HG03432 (cell line): ENCODE measurements around the gene FADS1.

Source experiments
- ATAC-seq: cut with Tn5 transposase; IDR thresholded peaks from one replicate; pipeline ENCODE4 v1.9.1; 2021; ENCODE audit warnings: mild to moderate bottlenecking, moderate library complexity; ENCODE audit not compliant: unreplicated experiment

Gene FADS1

DNA sequence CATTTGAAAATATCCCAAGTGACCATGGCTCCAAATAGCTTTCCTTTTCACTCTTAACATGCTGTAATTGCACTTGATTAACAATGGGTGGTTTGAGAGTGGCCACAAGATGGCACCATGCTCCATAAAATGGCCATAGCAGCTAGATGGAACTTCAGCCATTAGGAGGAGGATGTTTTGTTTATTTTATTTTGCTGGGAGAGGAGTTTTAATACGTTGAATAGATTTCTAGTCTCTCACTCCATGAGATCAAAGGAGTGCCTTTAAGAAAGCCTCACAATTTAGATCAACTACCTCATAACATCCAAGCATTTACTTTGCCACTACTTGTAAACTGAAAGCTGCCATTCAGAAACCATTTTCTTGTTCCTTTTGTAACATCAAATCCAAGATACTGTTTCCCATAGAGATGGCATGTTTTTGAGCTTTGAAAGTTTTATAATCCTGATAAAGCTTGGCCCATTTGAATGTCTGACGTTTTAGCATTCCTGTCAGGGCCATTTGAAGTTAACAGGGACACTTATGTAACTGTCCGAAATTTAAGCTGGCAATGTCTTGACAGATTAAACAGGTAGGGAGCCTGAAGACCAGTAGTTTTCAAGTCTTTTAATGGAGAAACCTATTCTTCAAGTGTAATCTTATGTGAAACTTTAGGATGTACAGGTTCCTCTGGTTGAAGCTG is 19.4 kb downstream of the FADS1 start:
- no peak for ATAC-seq

DNA sequence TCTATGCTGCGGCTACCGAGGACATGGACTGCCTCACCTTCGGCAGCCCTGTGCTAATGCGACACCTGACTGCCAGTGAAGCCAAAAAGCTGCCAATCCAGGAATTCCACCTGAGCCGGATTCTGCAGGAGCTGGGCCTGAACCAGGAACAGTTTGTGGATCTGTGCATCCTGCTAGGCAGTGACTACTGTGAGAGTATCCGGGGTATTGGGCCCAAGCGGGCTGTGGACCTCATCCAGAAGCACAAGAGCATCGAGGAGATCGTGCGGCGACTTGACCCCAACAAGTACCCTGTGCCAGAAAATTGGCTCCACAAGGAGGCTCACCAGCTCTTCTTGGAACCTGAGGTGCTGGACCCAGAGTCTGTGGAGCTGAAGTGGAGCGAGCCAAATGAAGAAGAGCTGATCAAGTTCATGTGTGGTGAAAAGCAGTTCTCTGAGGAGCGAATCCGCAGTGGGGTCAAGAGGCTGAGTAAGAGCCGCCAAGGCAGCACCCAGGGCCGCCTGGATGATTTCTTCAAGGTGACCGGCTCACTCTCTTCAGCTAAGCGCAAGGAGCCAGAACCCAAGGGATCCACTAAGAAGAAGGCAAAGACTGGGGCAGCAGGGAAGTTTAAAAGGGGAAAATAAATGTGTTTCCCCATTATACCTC is 20.8 kb downstream of the FADS1 start:
- no peak for ATAC-seq

DNA sequence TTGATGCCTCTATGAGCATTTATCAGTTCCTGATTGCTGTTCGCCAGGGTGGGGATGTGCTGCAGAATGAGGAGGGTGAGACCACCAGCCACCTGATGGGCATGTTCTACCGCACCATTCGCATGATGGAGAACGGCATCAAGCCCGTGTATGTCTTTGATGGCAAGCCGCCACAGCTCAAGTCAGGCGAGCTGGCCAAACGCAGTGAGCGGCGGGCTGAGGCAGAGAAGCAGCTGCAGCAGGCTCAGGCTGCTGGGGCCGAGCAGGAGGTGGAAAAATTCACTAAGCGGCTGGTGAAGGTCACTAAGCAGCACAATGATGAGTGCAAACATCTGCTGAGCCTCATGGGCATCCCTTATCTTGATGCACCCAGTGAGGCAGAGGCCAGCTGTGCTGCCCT is 21.3 kb downstream of the FADS1 start:
- ATAC-seq: no peak

DNA sequence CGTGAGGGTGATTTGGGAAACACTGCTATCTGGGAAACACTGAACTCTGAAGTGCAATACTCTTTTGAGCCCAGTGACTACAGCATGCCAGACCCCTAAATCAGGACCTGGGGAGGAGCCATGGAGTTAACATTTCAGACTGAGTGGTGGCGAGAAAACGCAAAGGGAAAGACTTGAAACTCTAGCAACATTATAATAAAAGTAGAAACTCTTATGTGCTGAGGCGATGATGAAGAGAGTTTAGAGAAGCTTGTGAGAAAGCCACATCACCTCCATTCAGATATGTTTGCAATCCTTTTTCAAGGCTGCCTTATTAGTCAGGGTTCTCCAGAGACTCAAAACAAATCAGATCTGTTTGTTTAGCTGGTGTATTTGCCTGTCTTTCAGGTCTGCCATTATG is 22.2 kb downstream of the FADS1 start:
- ATAC-seq: no peak

DNA sequence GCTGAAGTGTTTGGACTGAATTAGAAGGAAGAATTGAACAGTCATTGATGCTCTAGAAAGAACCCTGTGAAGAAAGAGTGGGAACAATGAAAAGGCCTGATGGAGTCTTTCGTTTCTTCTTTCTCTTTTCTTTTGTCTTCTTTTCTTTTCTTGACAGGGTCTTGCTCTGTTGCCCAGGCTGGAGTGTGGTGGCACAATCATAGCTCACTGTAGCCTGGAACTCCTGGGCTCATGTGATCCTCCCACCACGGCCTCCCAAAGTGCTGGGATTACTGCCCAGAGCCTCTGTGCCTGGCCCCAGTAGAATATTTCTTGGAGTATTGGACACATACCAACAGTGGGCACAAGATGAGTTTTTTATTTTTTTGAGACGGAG is 23.0 kb downstream of the FADS1 start:
- ATAC-seq: no peak

DNA sequence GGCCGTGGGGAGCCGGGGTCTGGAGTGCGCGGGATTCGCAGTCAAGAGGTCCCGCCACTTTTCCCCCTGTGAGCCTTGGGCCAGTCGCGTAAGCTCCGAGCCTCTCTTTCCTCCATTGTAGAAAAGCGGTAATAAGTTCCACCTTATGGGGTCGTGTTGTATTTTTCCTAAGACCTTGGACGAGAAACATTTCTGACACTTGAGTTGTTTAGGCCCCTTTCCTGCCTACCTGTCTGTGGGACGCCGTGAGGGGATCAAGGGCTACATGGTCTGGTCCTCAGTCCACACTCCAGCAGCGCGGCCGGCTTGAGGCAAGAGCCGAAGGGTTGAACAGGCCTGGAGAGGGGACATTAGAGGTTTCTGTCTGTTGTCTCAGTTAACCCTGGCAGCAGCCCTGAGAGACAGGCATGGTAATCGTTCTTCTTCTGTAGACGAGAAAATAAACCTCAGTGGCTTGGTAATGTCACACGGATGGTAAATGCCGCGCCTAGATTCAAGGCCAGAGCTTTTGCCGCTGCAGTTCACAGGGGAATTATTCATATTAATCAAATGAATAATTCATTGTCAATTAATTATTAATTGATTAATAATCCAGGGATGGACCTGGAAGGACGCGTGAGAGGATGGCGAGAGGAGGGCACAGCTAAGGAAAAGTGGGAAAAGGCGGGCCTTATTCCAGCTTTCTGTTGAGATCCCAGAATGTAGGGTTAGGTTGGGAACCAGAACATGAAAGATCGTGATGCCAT is 23.5 kb downstream of the FADS1 start:
- no peak for ATAC-seq

DNA sequence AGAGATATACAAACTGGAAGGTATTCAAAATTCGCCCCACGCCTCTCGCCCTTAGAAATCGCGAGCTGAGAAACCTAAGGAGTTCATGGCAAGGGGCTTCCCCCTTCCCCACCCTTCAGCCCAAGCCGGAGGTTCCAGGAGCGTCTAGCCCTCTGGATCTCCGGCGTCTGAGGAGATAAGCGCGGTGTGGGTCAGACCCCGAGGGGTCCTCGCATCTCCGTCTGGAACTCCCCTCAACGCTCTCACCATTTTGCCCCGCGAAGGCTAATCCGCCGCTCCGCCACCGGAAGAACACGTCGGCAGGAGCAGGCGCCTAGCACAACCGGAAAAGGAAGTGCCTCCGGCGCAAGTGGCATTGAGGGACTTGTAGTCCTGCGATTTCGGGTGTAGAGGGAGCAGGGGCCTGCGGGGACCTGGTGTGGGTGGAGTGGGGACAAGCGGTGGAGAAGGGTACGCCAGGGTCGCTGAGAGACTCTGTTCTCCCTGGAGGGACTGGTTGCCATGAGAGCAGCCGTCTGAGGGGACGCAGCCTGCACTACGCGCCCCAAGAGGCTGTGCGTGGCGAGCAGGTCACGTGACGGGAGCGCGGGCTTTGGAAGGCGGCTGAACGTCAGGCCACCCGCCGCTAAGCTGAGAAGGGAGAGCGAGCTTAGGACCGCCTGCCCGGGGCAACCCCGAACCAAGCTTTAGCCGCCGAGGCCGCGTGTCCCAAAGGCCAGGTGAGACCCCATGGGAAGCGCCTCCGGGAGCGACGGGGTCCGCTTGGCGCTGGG is 24.3 kb downstream of the FADS1 start, which contains the start of the genes FEN1 and TMEM258:
Gene FEN1 (plus strand): TSS at position 602 of the 773 bp plus-strand sequence. CDS start 2,451 bp downstream, outside the sequence.
Gene TMEM258 (minus strand): TSS at position 290 of the 773 bp plus-strand sequence. CDS start 41 bp downstream, at position 249.
- peak; percentile 88 for ATAC-seq

DNA sequence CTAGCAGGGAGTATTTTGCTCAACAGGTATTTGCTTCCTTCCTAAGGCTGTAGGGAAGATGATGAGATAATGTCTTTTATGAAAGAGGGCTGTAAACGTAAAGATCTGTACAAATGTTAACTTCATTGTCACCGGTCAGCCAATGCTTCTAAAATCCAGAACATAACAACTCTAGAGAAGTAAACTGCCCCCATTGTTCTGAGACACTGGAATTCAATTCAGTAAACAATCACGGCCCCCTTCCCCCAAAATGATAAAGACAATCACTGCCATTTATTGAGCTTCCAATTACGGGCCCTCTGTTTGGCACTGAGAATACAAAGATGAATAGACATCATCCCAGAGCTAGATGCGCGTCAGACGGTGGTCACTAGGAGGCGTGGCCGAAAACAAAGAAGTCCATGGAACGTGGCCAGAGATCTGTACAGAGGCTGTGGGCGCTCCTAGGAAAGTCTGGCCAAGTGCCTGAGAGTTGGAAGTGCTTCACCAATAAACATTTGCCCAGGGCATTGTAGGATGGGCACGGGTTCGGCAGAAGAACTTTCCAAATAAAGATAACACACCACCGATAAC is 25.0 kb downstream of the FADS1 start:
- ATAC-seq: peak; percentile 35

DNA sequence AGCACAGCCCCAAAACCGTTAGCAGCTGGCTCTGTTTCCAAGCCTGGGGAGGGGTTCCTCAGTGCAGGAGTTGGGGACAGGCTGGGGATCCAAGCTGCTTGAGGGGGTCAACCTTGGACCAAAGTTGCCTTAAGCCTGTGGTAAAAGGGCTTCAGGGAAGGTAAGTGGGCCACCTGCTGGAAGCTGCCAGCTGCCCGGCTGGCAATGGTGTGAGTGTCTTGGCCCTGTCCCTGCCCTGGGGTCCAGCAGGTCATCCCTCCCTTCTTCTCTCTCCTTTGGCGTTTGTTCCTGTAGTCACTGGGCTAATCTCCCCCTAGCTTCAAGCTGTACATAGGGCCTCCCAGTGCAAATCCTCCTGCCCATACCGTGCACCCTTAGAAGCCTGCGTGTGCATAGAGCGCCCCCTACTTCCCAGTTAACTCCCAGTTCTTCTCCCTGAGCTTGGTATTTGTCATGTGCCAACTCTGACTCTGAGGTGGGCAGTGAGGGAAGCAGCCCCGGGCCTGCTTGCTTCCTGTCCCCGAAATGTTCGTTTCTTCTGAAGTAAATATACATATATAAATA is 28.8 kb downstream of the FADS1 start:
- no peak for ATAC-seq

DNA sequence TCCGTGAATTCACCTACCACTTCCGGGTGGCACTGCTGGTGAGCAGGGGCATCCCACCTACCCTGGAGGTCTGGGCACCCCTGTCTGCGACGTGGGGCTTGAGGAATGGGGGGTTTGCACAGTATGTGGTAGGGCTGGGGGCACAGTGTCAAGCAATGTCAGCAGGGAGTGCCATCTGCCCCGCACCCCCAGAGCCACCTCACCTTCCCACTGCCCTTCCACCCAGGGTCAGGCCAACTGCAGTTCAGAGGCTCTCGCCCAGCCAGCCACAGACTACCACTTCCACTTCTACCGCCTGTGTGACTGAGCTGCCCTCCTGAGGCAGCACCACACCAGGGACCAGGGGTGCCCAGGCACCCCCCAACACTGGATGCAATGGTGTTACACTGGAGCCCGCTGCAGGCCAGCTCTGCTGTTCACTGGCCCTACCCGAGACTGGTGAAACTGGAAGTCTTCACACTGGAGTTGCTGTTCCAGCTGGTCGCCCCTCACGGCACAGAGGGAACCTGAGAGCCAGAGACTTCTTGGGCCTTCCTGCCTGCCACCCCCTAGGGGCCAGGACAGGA is 30.9 kb downstream of the FADS1 start:
- no peak for ATAC-seq

DNA sequence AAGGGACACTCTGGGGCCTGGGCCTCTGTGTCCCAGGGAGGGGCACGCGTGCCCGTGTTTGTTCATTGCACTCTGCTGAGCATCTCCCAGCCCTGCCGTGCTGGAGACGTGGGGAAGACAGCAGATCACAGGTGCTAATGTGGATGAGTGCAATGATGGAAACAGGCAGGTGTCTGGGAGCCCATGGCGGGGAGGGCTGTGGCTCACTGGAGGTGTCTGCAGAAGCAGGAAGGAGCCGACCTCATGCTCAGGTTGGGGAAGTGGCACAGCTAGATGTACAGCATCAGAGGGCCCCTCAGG is 32.3 kb downstream of the FADS1 start:
- ATAC-seq: no peak

DNA sequence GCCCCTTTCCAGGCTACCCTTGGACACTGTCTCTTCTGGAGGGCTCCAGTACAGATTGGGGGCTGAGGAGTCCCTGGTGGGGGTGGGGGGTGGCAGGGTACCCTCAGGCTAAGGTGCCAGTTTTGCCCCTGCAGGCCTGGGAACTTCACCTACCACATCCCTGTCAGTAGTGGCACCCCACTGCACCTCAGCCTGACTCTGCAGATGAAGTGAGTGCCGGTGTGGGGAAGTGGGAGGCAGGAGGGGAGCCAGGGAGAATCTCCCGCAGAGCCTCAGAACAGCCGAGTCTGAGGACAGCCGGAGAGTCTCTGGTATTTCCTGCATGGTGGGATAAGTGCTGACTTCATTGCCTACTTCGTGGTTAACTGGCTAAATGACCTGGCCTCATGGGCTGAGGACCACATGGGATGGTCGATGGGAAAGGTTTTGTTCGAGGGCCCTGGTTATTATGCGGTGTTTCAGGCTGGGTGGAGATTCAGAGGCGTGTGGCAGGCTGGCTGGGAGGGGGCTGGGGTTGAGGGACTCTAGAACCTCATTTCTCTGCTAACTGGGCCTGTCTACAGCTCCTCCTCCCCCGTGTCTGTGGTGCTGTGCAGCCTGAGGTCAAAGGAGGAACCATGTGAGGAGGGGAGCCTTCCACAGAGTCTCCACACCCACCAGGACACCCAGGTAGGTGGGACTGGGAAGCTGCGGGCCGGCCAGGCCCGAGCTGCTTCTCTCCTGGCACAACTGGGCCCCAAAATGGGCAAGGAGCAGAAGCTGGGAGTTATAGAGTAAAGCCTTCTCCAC is 32.9 kb downstream of the FADS1 start:
- ATAC-seq: no peak

DNA sequence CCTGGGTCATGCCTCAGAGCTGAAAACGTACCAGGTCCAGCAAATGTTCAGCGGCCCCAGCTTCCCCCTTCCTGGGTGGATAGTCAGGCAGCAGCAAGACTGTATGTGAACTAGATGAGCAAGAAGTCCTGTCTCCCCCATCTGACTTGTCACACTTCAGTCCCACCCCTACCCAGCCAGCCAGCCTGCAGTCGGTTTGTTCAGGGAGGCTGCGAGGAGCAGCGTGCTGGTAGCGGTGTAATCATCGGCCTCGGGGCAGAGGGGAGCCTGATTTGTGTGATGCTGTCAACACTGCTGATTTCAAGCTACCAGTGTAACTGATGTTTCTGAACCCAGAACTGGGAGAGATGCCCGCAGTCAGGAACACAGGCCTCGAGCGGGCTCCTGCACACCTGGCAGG is 34.0 kb downstream of the FADS1 start:
- ATAC-seq: no peak

DNA sequence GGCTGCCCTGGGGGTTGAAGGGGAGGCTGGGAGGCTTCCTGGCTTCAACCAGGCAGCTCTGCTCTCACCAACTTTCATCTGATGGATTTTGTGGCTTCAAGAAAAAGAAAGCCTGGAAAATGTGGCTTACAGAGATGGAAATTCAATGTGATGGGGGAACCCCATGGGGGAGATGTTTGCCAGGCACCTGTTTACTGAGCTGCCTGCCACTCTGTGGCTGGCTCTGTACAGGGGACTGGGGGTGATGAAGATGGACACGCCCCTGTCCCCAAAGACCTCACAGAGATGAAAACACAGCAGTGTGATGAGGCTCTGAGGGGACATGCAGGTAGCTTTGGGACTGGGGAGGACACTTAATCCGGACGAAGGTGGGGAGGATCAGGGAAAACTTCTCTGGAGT is 34.5 kb downstream of the FADS1 start:
- no peak for ATAC-seq

DNA sequence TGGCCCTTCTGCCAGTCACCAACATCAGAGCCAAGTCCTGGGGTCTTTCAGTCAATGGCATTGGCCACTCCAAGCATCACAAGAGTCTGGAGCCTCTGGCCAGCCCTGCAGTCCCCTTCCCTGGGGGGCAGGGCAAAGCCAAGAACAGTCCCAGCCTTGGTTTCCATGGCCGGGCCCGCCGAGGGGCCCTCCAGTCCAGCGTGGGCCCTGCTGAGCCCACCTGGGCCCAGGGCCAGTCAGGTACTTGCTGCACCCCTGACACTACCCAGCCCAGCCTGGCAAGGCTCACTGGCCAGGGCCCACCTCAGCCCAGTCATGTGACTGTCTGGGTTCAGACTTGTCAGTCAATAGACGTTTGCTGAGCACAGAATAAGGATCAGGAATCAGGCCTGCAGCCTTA is 35.2 kb downstream of the FADS1 start:
- no peak for ATAC-seq

DNA sequence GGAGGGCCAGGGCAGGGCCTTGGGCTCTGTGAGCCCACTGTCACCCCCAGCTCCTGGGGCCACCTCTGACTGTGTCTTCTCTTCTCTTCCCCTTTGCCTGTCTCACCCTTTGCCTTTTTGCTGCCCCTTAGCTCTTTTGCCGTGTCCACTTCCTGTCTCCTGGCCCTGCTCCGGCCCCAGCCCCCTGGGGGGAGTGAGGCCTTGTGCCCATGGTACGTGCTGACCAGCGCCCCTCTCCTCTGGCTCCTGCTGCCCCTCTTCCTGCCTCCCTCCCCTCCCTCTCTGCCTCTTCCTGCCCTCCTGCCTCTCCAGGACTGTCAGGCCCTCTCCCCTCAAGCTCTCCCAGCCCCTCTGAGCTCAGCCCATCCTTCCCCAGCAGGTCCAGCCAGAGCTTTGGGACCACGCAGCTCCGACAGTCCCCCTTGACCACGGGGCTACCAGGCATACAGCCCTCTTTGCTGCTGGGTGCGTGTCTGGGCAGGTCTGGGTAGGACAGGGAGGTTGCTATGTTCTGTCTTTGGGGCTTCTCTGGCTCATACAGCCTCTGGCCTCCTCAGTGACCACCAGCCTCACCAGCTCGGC is 36.1 kb downstream of the FADS1 start:
- ATAC-seq: no peak

DNA sequence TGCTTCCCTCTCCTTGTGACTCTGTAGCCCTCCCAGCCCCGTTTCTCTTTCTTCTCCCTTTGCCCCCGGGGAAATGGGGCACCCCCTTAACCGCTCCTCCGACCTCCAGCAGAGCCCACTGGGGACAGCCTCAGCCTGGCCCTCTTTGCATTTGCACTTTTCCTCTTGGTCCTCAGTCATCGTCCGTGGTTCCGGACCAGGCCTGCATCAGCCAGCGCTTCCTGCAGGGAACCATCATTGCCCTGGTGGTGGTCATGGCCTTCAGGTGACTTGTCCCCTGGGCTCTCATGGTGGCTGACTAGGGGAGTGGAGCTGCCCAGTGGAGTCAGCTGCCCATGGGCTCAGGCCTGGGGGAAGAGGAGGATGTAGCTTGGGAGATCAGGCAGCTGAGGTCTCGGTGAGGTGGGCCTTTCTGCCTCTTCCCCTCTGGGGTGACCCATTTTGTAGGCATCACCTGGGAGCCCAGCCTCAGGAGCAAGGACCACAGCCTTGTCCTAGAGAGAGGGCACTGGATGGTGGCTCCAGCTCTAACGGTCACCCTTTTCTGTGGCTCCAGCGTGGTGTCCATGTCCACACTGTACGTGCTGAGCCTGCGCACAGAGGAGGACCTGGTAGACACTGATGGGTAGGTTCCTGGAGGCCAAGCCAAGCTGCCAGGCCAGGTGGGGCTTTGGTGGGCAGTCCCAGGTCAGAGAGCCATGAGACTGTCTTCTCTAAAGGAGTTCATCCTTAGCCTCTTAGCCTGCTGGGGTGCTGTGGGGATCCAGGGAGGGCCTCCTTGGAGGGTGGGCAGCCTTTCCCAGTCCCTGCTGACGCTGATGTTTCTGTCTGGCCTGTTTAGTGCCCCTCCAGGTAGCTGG is 36.9 kb downstream of the FADS1 start:
- no peak for ATAC-seq

DNA sequence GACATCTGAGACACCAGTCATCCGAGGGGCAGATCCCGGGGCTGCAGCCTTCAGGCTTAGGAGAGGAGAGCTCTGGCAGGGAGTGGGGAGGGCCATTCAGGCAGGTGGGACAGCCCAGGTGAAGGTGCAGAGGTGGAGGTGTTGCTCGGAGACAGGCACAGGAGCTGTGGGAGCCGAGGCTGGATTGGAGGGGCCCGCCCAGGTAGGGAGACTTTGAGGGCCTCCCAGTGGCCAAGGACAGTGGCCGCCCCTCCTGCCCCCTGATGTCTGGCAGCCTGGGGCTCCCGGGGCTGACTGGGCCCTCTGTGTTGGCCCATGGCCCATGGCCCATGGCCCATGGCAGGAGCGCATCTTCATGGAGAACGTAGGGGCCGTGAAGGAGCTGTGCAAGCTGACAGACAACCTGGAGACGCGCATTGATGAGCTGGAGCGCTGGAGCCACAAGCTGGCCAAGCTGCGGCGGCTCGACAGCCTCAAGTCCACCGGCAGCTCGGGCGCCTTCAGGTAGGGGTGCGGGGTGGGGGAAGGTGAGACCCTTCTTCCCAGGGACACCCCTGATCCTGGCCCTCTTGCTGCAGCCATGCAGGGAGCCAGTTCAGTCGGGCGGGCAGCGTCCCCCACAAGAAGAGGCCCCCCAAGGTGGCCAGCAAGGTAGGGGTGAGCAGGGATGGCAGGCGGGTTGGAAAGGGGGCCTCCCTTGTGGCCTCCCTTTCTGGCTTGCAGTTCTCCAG is 37.7 kb downstream of the FADS1 start:
- ATAC-seq: no peak
